SK-N-SH treated with all-trans-retinoic acid at 6 μM for 48 hours (cell line): Measurements from ENCODE around the gene THAP2.

Experiments
- ATAC-seq: fragments of 200-7000 bp; cut with Tn5 transposase; 3 replicates; pipeline ENCODE4 v1.9.1; 2020; ENCODE audit warnings: mild to moderate bottlenecking, moderate library complexity
- ARNTL ChIP-seq: fragments of 450-650 bp; formaldehyde crosslinking; IDR thresholded peaks from 2 replicates; pipeline ENCODE4 v1.5.0; 2020; ENCODE audit warnings: low read depth, mild to moderate bottlenecking, moderate library complexity, borderline replicate concordance
- BACH2 ChIP-seq: fragments of 250-450 bp; sonication (Bioruptor Pico); IDR thresholded peaks from 2 replicates; pipeline ENCODE4 v1.9.0; 2021; ENCODE audit warnings: mild to moderate bottlenecking, borderline replicate concordance
- CREB5 ChIP-seq: fragments of 250-450 bp; sonication (Bioruptor Pico); IDR thresholded peaks from 2 replicates; pipeline ENCODE4 v1.5.1; 2020; ENCODE audit warnings: low read depth, mild to moderate bottlenecking, moderate library complexity
- CSDC2 ChIP-seq: fragments of 250-450 bp; sonication (Bioruptor Pico); IDR thresholded peaks from 2 replicates; pipeline ENCODE4 v1.5.0; 2020; ENCODE audit warnings: mild to moderate bottlenecking, moderate library complexity
- CSRNP3 ChIP-seq: fragments of 250-450 bp; sonication (Bioruptor Pico); IDR thresholded peaks from 2 replicates; pipeline ENCODE4 v1.5.1; 2021; ENCODE audit warnings: mild to moderate bottlenecking, moderate library complexity
- ESRRG ChIP-seq: fragments of 250-450 bp; sonication (Bioruptor Pico); IDR thresholded peaks from 2 replicates; pipeline ENCODE4 v1.6.1; 2021; ENCODE audit warnings: mild to moderate bottlenecking
- GLIS3 ChIP-seq: fragments of 250-450 bp; sonication (Bioruptor Pico); IDR thresholded peaks from 2 replicates; pipeline ENCODE4 v1.5.0; 2020; ENCODE audit warnings: mild to moderate bottlenecking, moderate library complexity
- ISL1 ChIP-seq: fragments of 250-450 bp; sonication (Bioruptor Pico); IDR thresholded peaks from 2 replicates; pipeline ENCODE4 v2.1.2; 2022; ENCODE audit warnings: mild to moderate bottlenecking, moderate library complexity
- OSR1 ChIP-seq: fragments of 250-450 bp; sonication (Bioruptor Pico); IDR thresholded peaks from 2 replicates; pipeline ENCODE4 v1.8.0; 2022; ENCODE audit warnings: moderate library complexity, mild to moderate bottlenecking, inconsistent platforms
- PATZ1 ChIP-seq: fragments of 250-450 bp; sonication (Bioruptor Pico); IDR thresholded peaks from 2 replicates; pipeline ENCODE4 v1.8.0; 2020; ENCODE audit warnings: mild to moderate bottlenecking, moderate library complexity, borderline replicate concordance
- POU6F1 ChIP-seq: fragments of 250-450 bp; sonication (Bioruptor Pico); IDR thresholded peaks from 2 replicates; pipeline ENCODE4 v1.8.0; 2021; ENCODE audit warnings: low read depth, mild to moderate bottlenecking, moderate library complexity, borderline replicate concordance
- PPARA ChIP-seq: fragments of 250-450 bp; sonication (Bioruptor Pico); IDR thresholded peaks from 2 replicates; pipeline ENCODE4 v1.5.0; 2020; ENCODE audit warnings: mild to moderate bottlenecking, borderline replicate concordance
- RARB ChIP-seq: fragments of 250-450 bp; sonication (Bioruptor Pico); IDR thresholded peaks from 2 replicates; pipeline ENCODE4 v1.8.0; 2021; ENCODE audit warnings: mild to moderate bottlenecking, moderate library complexity
- SNAI2 ChIP-seq: fragments of 250-450 bp; sonication (Bioruptor Pico); IDR thresholded peaks from 2 replicates; pipeline ENCODE4 v1.5.0; 2020; ENCODE audit warnings: mild to moderate bottlenecking, moderate library complexity
- TCF4 ChIP-seq: fragments of 250-450 bp; sonication (Bioruptor Pico); IDR thresholded peaks from 2 replicates; pipeline ENCODE4 v1.8.0; 2021; ENCODE audit warnings: mild to moderate bottlenecking, moderate library complexity, borderline replicate concordance
- TOX ChIP-seq: fragments of 250-450 bp; sonication (Bioruptor Pico); IDR thresholded peaks from 2 replicates; pipeline ENCODE4 v1.8.0; 2021; ENCODE audit warnings: mild to moderate bottlenecking, moderate library complexity, borderline replicate concordance
- TSHZ2 ChIP-seq: fragments of 250-450 bp; sonication (Bioruptor Pico); IDR thresholded peaks from 2 replicates; pipeline ENCODE4 v1.5.0; 2020; ENCODE audit warnings: mild to moderate bottlenecking, moderate library complexity
- ZC3H10 ChIP-seq: fragments of 250-450 bp; sonication (Bioruptor Pico); IDR thresholded peaks from 2 replicates; pipeline ENCODE4 v1.5.1; 2021; ENCODE audit warnings: mild to moderate bottlenecking, moderate library complexity
- ZFP3 ChIP-seq: fragments of 250-450 bp; sonication (Bioruptor Pico); IDR thresholded peaks from 2 replicates; pipeline ENCODE4 v1.5.0; 2020; ENCODE audit warnings: mild to moderate bottlenecking, moderate library complexity
- ZFP30 ChIP-seq: fragments of 450-650 bp; formaldehyde crosslinking; IDR thresholded peaks from 2 replicates; pipeline ENCODE4 v1.5.0; 2022; ENCODE audit warnings: mild to moderate bottlenecking, moderate library complexity
- ZNF70 ChIP-seq: fragments of 450-650 bp; formaldehyde crosslinking; IDR thresholded peaks from 2 replicates; pipeline ENCODE4 v1.5.0; 2020; ENCODE audit warnings: mild to moderate bottlenecking, moderate library complexity
- ZNF8 ChIP-seq: fragments of 450-650 bp; formaldehyde crosslinking; IDR thresholded peaks from 2 replicates; pipeline ENCODE4 v1.5.0; 2020; ENCODE audit warnings: mild to moderate bottlenecking, moderate library complexity

The THAP2 gene

GRCh38 chr12:71627438-71628002, 36.6 kb upstream of the THAP2 start:
- TF ChIP-seq PATZ1: 0 out of 2 replicates have a peak, but pooled peaks have one; percentile 31
- TF ChIP-seq POU6F1 (CRISPR knock-in tag): no peak
- TF ChIP-seq RARB (CRISPR knock-in tag): no peak
- no peak for TF ChIP-seq CSDC2 (CRISPR knock-in tag)
- TF ChIP-seq ZNF70: no peak
- no peak for TF ChIP-seq OSR1 (CRISPR knock-in tag)
- TF ChIP-seq PPARA (CRISPR knock-in tag): no peak
- no peak for TF ChIP-seq ZNF8 (CRISPR knock-in tag)
- 0 out of 2 replicates have a peak, but pooled peaks have one; percentile 40 for TF ChIP-seq CREB5 (CRISPR knock-in tag)
- peak; percentile 94 for TF ChIP-seq ISL1
- TF ChIP-seq ZFP30 (CRISPR knock-in tag): no peak
- TF ChIP-seq ZFP3 (CRISPR knock-in tag): no peak
- TF ChIP-seq ZC3H10: peak; percentile 66; the same call in 1 of the 2 replicates
- peak; percentile 79 for TF ChIP-seq TOX (CRISPR knock-in tag)
- no peak for TF ChIP-seq ESRRG (CRISPR knock-in tag)
- no peak; the same call in 2 of the 3 replicates for ATAC-seq

- ATAC-seq: peak; percentile 81
- TF ChIP-seq TCF4 (CRISPR knock-in tag) (no peak), CSRNP3 (CRISPR knock-in tag) (no peak), CSDC2 (CRISPR knock-in tag) (no peak), BACH2 (CRISPR knock-in tag) (no peak), PATZ1 (no peak), ARNTL (no peak), ISL1 (no peak), GLIS3 (CRISPR knock-in tag) (no peak), ZNF70 (no peak), ZFP3 (CRISPR knock-in tag) (no peak)
Measured at GRCh38 chr12:71636704-71637115, 27.4 kb upstream of the THAP2 start.

GRCh38 chr12:71638499-71638898, 25.6 kb upstream of the THAP2 start:
- no peak for ATAC-seq
- TF ChIP-seq ISL1: no peak
- TF ChIP-seq TCF4 (CRISPR knock-in tag): no peak
- no peak for TF ChIP-seq CSDC2 (CRISPR knock-in tag)
- TF ChIP-seq TOX (CRISPR knock-in tag): no peak
- no peak for TF ChIP-seq RARB (CRISPR knock-in tag)
- TF ChIP-seq BACH2 (CRISPR knock-in tag): no peak
- no peak for TF ChIP-seq PATZ1
- TF ChIP-seq TSHZ2 (CRISPR knock-in tag): no peak
- TF ChIP-seq CSRNP3 (CRISPR knock-in tag): no peak
- no peak for TF ChIP-seq ZC3H10
- no peak for TF ChIP-seq SNAI2 (CRISPR knock-in tag)
- no peak for TF ChIP-seq GLIS3 (CRISPR knock-in tag)
- no peak for TF ChIP-seq PPARA (CRISPR knock-in tag)
- TF ChIP-seq ZFP30 (CRISPR knock-in tag): no peak
- no peak for TF ChIP-seq ZFP3 (CRISPR knock-in tag)
